Spleen (tissue), 11 donors: ENCODE results near the gene CCNY. TPM values are rescaled to one million over a fixed set of nuclear protein-coding genes. Genes with fewer than 3 reads are reported as not detected.
A peak's percentile ranks its signal among the peaks of the same experiment; 100 is the strongest.

Source experiments
- DNase-seq: peaks from one replicate; pipeline ENCODE4 v3.0.0-alpha.2; 2020
- H3K27ac ChIP-seq, 8 donors: fragments of 200-600 bp; sonication (generic) in 7 of 8; 1 replicate in 4 of 8; 2 replicates in 4 of 8; pipeline versions ENCODE4 v1.5.0 to v1.8.0; 2016 to 2021; ENCODE audit warnings: inconsistent platforms in 4 of 8, mild to moderate bottlenecking in 4 of 8, moderate library complexity in 1 of 8
- H3K27me3 ChIP-seq, 7 donors: fragments of 200-600 bp; sonication (generic) in 6 of 7; replicated peaks in 1 of 7; 1 replicate in 4 of 7; 2 replicates in 3 of 7; pipeline versions ENCODE4 v1.5.0 to v1.8.0; 2016 to 2021; ENCODE audit warnings: inconsistent platforms in 3 of 7, mild to moderate bottlenecking in 1 of 7
- H3K36me3 ChIP-seq, 6 donors: fragments of 200-600 bp; sonication (generic) in 5 of 6; 1 replicate in 4 of 6; 2 replicates in 2 of 6; pipeline versions ENCODE4 v1.5.0 to v1.8.0; 2016 to 2021; ENCODE audit warnings: inconsistent platforms in 2 of 6
- H3K4me1 ChIP-seq, 6 donors: fragments of 200-600 bp; sonication (generic) in 5 of 6; 1 replicate in 3 of 6; 2 replicates in 3 of 6; pipeline versions ENCODE4 v1.5.0 to v1.8.0; 2016 to 2021; ENCODE audit warnings: inconsistent platforms in 3 of 6
- H3K4me3 ChIP-seq, 8 donors: fragments of 200-600 bp; sonication (generic) in 7 of 8; 1 replicate in 4 of 8; 2 replicates in 4 of 8; pipeline versions ENCODE4 v1.5.0 to v1.8.0; 2016 to 2021; ENCODE audit warnings: inconsistent platforms in 4 of 8, mild to moderate bottlenecking in 4 of 8, moderate library complexity in 2 of 8
- H3K9me3 ChIP-seq, 8 donors: fragments of 200-600 bp; sonication (generic) in 7 of 8; 1 replicate in 4 of 8; 2 replicates in 4 of 8; pipeline versions ENCODE4 v1.5.0 to v1.8.0; 2016 to 2021; ENCODE audit warnings: inconsistent platforms in 4 of 8
- POLR2A ChIP-seq, 3 donors: fragments of 450-650 bp; IDR thresholded peaks; one replicate each; pipeline ENCODE4 v1.5.1; 2017; ENCODE audit warnings: antibody characterized with exemption in 3 of 3, mild to moderate bottlenecking in 1 of 3
- POLR2AphosphoS5 ChIP-seq, 3 donors: sonication (generic); formaldehyde crosslinking; IDR thresholded peaks; one replicate each; pipeline ENCODE4 v1.5.1; 2017; ENCODE audit warnings: antibody characterized with exemption in 3 of 3
- WGBS, 5 donors: extraction: QIAGEN DNeasy Blood & Tissue Kit in 3 of 5; methylation state at CpG; one replicate each; pipeline versions ENCODE4 v1.1.5 to v1.1.7; 2013 to 2018; 5-methylcytosine and 5-hydroxymethylcytosine counted together
- intact Hi-C: fragments of 100-400 bp; cut with DNase I; formaldehyde crosslinking; loops from one replicate; pipeline ENCODE4 v1.15.0; 2023; ENCODE audit warnings: low total_unique reads
- polyA plus RNA-seq, 3 donors: library from polyadenylated mRNA; stranded (reverse); fragments of 200-250 nt; gene quantifications; one replicate each; pipeline ENCODE4 v1.2.1, GENCODE V29; 2013
- total RNA-seq, 7 donors: library from RNA; depleted of rRNA in 3 of 7; stranded (reverse); fragments of >200 nt in 3 of 7; fragmentation: NEBNext Ultra II Directional in 4 of 7; extraction: Animal tissue kit (Norgen Biotek cat#: 25700) in 4 of 7; gene quantifications; one replicate each; pipeline versions ENCODE4 v1.1.0 to v1.2.1, GENCODE V29; 2016 to 2021
- TF ChIP-seq, protein P1 (sequence below), 11 experiments: fragments of 200-600 bp in 7 of 11; fragments of 450-650 bp in 4 of 11; sonication (generic) in 4 of 11; IDR thresholded peaks in 8 of 11; conservative IDR thresholded peaks in 3 of 11; 1 replicate in 7 of 11; 2 replicates in 4 of 11; pipeline versions ENCODE4 v1.4.0 to v1.8.0; 2016 to 2021; ENCODE audit warnings: antibody characterized with exemption in 11 of 11, inconsistent platforms in 4 of 11, mild to moderate bottlenecking in 1 of 11
- donor health status: healthy with polysubstance abuse.
- donor health status: DM: no; HTN: no; CAD: no; lungs with moderate emphysema.
- donor health status: DM: no; HTN: no; CAD: no.
- donor health status: Bipolar disorder and iron deficiency.
- donor health status: healthy.
- donor health status: DM: no; HTN: no; CAD: no.
- donor health status: DM: yes; HTN: yes; CAD: no.

The CCNY gene
- total and polyA plus RNA-seq, 10 donors, result 21.1 to 83.1 (median 52.1) TPM

DNA sequence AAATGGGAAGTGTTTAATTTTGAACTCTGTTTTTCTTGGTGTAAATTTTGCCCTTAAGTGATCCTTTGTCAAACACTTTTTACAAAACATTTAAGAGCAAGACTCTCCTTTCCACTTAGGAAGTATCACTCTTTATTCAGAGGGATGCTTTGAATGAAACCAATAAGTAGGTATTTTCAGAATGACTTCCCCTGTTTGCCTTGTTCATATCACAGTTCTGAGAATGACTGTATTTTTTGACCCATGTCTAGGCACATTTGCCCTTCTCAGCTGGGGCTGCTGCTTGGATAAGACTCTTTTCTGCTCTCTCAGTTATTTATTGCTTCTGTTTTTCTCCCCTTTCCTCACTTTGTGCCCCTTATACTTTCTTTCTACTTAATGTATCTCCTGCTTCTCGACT is 98.2 kb downstream of the CCNY start:
- Histone ChIP-seq H3K9me3 (peaks cover 2 to 38% (median 36%) of the 10 kb centered on the region in 8 donors), H3K27ac (no peak overlapping the region), H3K4me1 (peaks cover 0 to 40% (median 9%) of the 10 kb centered on the region in 6 donors), H3K4me3 (no peak overlapping the region), H3K27me3 (no peaks in the 10 kb centered on the region), H3K36me3 (peaks cover 0 to 7% (median 0%) of the 10 kb centered on the region in 6 donors)
- DNase-seq, result no peak
- TF ChIP-seq POLR2AphosphoS5 (IDR thresholded peaks at IDR 0.05) (no peak), POLR2A (IDR thresholded peaks at IDR 0.05) (no peak)
- TF ChIP-seq, protein P1, sequence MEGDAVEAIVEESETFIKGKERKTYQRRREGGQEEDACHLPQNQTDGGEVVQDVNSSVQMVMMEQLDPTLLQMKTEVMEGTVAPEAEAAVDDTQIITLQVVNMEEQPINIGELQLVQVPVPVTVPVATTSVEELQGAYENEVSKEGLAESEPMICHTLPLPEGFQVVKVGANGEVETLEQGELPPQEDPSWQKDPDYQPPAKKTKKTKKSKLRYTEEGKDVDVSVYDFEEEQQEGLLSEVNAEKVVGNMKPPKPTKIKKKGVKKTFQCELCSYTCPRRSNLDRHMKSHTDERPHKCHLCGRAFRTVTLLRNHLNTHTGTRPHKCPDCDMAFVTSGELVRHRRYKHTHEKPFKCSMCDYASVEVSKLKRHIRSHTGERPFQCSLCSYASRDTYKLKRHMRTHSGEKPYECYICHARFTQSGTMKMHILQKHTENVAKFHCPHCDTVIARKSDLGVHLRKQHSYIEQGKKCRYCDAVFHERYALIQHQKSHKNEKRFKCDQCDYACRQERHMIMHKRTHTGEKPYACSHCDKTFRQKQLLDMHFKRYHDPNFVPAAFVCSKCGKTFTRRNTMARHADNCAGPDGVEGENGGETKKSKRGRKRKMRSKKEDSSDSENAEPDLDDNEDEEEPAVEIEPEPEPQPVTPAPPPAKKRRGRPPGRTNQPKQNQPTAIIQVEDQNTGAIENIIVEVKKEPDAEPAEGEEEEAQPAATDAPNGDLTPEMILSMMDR (IDR thresholded peaks at IDR 0.05 in 8 of 11, conservative IDR thresholded peaks at IDR 0.05 in 3 of 11), result no peak
- intact Hi-C loops, result no loop called here
- 76 to 100% (median 91%) methylated on average over 1 of the region's 1 CpG for WGBS, 5 donors

DNA sequence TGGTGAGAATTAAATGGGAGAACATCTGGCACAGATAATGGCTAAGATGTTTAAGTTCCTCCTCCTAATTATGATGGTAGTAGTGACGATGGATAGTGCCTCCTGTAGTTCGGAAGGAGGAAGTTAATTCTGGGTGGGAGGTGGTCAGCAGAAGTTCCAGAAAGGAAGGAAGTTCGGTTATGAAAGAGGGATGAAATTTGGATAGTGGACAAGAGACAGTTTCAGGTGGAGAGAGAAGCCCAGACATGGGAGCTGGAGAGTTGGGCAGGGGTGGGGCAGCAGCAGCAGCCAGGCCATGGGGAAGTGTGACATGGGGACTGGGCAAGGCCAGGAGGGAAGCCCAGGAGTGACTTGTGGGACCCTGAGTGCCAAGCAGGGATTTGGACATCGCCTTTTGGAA is 99.5 kb downstream of the CCNY start:
- DNase-seq, result no peak
- TF ChIP-seq POLR2AphosphoS5 (IDR thresholded peaks at IDR 0.05), result peak in 2 of 3 donors; percentile 12 to 32
- TF ChIP-seq, protein P1 (IDR thresholded peaks at IDR 0.05 in 8 of 11, conservative IDR thresholded peaks at IDR 0.05 in 3 of 11), result no peak
- intact Hi-C loops, result no loop called here
- peak overlapping the region in 4 of 8 donors; percentile 8 to 72 (median 58) for H3K27ac ChIP-seq
- WGBS, 5 donors, result 52 to 84% (median 64%) methylated on average over 4 of the region's 4 CpGs
- H3K27me3 ChIP-seq, result no peaks in the 10 kb centered on the region
- peaks cover 0 to 7% (median 0%) of the 10 kb centered on the region in 6 donors for H3K36me3 ChIP-seq
- peaks cover 4 to 51% (median 49%) of the 10 kb centered on the region in 8 donors for H3K9me3 ChIP-seq
- no peak overlapping the region for H3K4me3 ChIP-seq
- peaks cover 0 to 34% (median 8%) of the 10 kb centered on the region in 6 donors for H3K4me1 ChIP-seq

DNA sequence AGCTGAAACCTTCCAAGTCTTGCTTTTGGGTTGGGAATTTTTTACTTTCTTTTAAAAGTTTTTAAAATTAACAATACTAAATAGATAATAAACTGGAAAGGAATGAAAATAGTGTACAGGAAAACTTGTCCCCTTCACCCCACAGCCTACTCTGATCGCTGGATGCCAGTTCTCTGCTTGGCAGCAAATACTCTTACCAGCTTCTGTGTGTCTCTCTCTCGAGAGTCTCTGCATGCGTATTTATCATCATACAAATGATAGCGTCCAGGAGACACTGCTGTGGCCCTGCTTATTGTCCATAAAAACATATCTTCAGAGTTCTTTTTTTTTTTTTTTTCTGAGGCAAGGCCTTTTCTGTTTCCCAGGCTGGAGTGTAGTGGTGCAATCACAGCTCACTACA is 101.5 kb downstream of the CCNY start:
- no peaks in the 10 kb centered on the region for H3K27me3 ChIP-seq
- peaks cover 0 to 7% (median 0%) of the 10 kb centered on the region in 6 donors for H3K36me3 ChIP-seq
- WGBS, 5 donors, result 94 to 99% (median 97%) methylated on average over 4 of the region's 4 CpGs
- H3K4me1 ChIP-seq, result peaks cover 0 to 29% (median 6%) of the 10 kb centered on the region in 6 donors
- H3K27ac ChIP-seq, result no peak overlapping the region
- TF ChIP-seq POLR2AphosphoS5 (IDR thresholded peaks at IDR 0.05) (no peak), POLR2A (IDR thresholded peaks at IDR 0.05) (no peak)
- TF ChIP-seq, protein P1 (IDR thresholded peaks at IDR 0.05 in 8 of 11, conservative IDR thresholded peaks at IDR 0.05 in 3 of 11), result no peak
- H3K4me3 ChIP-seq, result no peak overlapping the region
- no peak for DNase-seq
- intact Hi-C loops, result no loop called here
- peaks cover 4 to 71% (median 68%) of the 10 kb centered on the region in 8 donors for H3K9me3 ChIP-seq

DNA sequence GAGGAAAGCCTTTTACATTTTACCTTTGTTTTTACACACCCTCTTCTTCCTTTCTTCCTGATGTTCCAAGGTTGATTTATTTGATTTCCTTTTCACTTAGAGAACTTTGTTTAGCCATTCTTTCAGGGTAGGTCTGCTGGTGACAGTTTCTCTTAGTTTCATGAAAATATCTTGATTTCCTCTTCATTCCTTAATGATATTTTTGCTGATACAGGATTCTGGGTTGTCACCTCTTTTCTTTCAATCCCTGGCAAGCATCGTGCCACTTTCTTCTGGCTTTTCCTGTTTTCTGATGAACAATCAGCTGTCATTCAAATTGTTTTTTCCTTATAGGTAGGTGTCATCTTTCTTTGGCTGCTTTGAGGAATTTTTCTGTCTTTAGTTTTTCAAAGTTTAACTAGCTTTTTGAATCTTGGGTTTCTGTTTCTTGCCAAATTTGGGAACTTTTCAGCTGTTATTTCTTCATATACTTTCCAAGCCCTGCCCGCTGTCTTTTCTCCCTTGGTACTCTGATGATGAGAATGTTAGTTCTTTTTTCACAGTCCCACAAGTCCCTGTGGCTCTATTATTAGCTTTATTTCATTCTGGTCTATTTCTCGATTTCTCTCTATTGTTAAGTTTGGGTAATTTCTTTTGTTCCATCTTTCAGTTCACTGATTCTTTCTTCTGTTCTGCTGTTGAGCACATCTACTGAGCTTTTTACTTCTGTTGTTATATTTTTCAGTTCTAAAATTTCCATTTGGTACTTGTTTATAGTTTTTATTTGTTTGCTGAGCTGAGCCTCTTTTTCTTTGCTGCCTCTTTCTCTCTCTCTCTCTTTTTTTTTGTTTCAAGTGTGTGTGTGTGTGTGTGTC is 102.6 kb downstream of the CCNY start:
- DNase-seq, result no peak
- TF ChIP-seq POLR2A (IDR thresholded peaks at IDR 0.05) (no peak), POLR2AphosphoS5 (IDR thresholded peaks at IDR 0.05) (no peak)
- TF ChIP-seq, protein P1 (IDR thresholded peaks at IDR 0.05 in 8 of 11, conservative IDR thresholded peaks at IDR 0.05 in 3 of 11), result no peak
- H3K27me3 ChIP-seq, result no peaks in the 10 kb centered on the region
- intact Hi-C loops, result no loop called here
- no peak overlapping the region for H3K4me3 ChIP-seq
- H3K4me1 ChIP-seq, result peaks cover 0 to 24% (median 5%) of the 10 kb centered on the region in 6 donors
- WGBS, 5 donors, result 86 to 93% (median 89%) methylated on average over 3 of the region's 3 CpGs
- H3K9me3 ChIP-seq, result peaks cover 7 to 82% (median 79%) of the 10 kb centered on the region in 8 donors
- H3K36me3 ChIP-seq, result peaks cover 0 to 7% (median 0%) of the 10 kb centered on the region in 6 donors
- no peak overlapping the region for H3K27ac ChIP-seq
